ENCODE measurements around the gene TAF6L.
"Not testable (repeated sequence)": the region's sequence is repeated elsewhere in the genome, so short reads cannot be mapped to it uniquely, and the experiment has no call there.

The TAF6L gene

GRCh38 chr11:62771144-62772021 is at the start of gene TAF6L:
Gene TAF6L, plus strand, starts transcription at chr11:62771396. Its CDS starts 4,388 bp downstream, at chr11:62775784.
- DNase-seq (ENCODE audit: low read depth in 2 of 2) = peak; percentile 74 to 80

GRCh38 chr11:62721994-62722393 is 49.2 kb upstream of the TAF6L start:
- no peak for DNase-seq (ENCODE audit: low read depth in 2 of 2)

GRCh38 chr11:62724171-62724570 is 47.0 kb upstream of the TAF6L start:
- DNase-seq (ENCODE audit: low read depth in 2 of 2) = no peak

GRCh38 chr11:62725646-62726045 is 45.5 kb upstream of the TAF6L start:
- no peak for DNase-seq (ENCODE audit: low read depth in 2 of 2)

- no peak for DNase-seq (ENCODE audit: low read depth in 2 of 2)
Observed at GRCh38 chr11:62726156-62726914, 44.9 kb upstream of the TAF6L start.

GRCh38 chr11:62726915-62727164 is 44.4 kb upstream of the TAF6L start:
- DNase-seq (ENCODE audit: low read depth in 2 of 2) = no peak

GRCh38 chr11:62727165-62727871 is 43.9 kb upstream of the TAF6L start, which contains the start of gene HNRNPUL2:
Gene HNRNPUL2, minus strand, starts transcription at chr11:62727457. Its CDS starts 301 bp downstream, at chr11:62727156.
- DNase-seq (ENCODE audit: low read depth in 2 of 2) = peak; percentile 96 to 98

- DNase-seq (ENCODE audit: low read depth in 2 of 2) = peak; percentile 51 to 66
Observed at GRCh38 chr11:62727872-62728170, 43.4 kb upstream of the TAF6L start.

DNA sequence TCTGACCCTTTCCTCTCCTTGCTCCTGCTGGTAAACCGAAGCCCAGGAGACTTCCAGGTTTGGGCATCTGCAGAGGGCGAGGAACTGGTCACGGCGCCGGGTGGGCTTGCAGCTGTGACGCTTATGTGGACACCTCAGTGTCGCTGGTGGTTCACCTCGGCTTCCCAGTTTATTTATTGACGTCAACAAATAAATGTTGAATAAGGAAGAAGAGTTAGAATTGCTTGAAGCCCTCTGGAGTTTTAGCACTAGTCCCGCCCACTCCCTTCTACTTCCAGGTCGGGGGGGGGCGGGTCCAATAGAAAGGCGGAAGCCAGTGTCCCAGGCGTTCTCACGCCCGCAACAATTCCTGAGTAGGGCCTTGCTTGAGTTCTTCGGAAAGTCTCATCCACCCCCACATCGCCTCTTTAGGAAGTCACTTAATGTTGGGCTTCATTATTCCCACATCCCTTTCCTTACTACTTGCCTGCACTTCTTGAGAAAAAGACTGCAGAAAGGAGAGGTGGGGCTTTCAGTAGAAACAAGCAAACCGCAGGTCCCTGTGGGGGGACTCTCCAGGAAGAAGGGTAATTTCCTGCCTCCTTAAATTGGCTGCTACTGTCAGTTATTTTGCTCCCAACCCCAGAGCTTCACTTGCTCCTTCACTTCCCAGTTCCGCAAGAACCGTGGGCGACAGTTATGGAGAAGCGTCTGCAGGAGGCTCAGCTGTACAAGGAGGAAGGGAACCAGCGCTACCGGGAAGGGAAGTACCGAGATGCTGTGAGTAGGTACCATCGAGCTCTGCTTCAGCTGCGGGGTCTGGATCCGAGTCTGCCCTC is 42.8 kb upstream of the TAF6L start, which contains the start of gene TTC9C:
TSS of gene TTC9C (plus strand) at position 316 of the 818 bp plus-strand sequence. CDS start at position 679, 363 bp downstream.
- peak; percentile 58 to 74 for DNase-seq (ENCODE audit: low read depth in 2 of 2)

- not testable (repeated sequence) for DNase-seq (ENCODE audit: low read depth in 2 of 2)
Observed at GRCh38 chr11:62730076-62730475, 41.1 kb upstream of the TAF6L start.

DNA sequence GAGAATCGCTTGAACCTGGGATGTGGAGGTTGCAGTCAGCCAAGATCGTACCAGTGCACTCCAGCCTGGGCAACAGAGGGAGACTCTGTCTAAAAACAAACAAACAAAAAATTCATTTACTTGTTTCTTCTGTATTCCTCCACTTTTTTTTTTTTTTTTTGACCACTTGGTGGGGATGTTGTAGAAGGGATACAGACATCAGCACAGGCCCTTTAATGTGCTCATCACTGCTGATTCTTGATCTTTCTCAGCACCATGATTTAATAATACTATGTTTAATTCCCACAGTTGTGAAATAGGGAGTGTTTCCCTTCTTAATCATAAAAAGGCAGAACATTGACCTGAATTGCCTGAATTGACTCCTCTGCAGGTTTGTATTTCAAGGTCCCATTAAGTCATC is 38.4 kb upstream of the TAF6L start:
- no peak for DNase-seq (ENCODE audit: low read depth in 2 of 2)

- DNase-seq (ENCODE audit: low read depth in 2 of 2) = no peak
Observed at GRCh38 chr11:62737196-62737595, 34.0 kb upstream of the TAF6L start.

GRCh38 chr11:62747475-62748160 is 23.6 kb upstream of the TAF6L start:
- DNase-seq (ENCODE audit: low read depth in 2 of 2) = no peak

DNA sequence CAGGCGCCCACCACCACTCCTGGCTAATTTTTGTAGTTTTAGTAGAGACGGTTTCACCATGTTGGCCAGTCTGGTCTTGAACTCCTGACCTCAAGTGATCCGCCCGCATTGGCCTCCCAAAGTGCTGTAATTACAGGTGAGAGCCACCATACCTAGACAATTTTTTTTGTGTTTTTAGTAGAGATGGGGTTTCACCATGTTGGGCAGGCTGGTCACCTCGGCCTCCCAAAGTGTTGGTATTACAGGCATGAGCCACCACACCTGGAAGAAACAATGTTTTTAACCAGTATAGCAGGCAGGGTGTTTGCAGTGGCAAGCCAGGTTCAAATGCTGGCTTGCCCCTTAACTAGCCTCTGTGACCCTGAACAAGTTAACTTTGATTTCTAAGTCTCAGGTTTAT is 21.3 kb upstream of the TAF6L start:
- not testable (repeated sequence) for DNase-seq (ENCODE audit: low read depth in 2 of 2)

GRCh38 chr11:62752177-62752785 is 18.9 kb upstream of the TAF6L start:
- no peak for DNase-seq (ENCODE audit: low read depth in 2 of 2)

- no peak for DNase-seq (ENCODE audit: low read depth in 2 of 2)
Observed at GRCh38 chr11:62752994-62753735, 18.0 kb upstream of the TAF6L start.

DNA sequence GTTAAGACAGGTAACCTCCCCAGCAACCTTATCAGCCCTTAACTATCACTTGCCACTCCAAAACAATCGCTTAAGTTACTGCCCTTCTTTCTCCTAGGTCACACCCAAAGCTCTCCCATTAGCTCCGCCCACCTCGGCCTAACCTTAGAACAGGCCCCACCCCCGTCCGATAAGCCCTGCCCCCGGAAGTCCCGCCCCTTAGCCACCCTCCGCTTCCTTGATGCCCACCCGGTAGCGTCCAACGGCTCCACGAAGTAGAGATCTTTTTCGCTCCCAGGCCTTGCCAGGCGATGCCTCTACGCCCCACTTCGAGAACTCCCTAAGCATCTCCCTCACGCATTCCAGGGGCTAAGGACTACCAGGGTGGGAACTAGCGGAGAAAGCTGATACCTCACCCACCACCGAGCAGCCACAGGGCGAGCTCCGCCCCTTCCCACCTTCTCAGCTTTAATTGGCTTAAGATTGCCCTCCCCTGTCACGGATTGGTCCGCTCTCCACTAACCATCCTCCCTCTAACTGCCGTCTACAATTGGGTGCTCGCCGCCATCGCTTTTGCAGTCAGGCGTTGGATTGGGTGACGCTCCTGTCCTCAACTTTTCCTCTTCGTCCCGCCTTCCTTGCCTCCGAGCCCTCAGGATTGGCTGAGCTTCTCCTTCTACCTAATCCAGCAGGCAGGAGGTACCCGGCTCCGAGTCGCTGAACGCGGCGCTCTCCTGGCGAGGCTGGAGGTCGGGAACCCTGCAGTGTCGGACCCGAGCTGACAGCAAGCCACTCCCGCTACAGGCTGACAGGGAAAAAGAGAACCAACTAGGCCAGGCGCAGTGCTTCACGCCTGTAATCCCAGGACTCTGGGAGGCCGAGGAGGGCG is 17.2 kb upstream of the TAF6L start, which contains the start of gene ZBTB3:
TSS of gene ZBTB3 (minus strand) at position 425 of the 868 bp plus-strand sequence. CDS start 496 bp downstream, outside the sequence.
- peak; percentile 91 to 96 for DNase-seq (ENCODE audit: low read depth in 2 of 2)

- DNase-seq (ENCODE audit: low read depth in 2 of 2) = no peak
Observed at GRCh38 chr11:62755086-62755615, 16.0 kb upstream of the TAF6L start.

All from stimulated activated CD8-positive, alpha-beta memory T cell treated with anti-CD3 and anti-CD28 coated beads, Interleukin-2, amount 100 ng/mL, for 1 hour (primary cell).